GM12801 (cell line): ENCODE measurements around the gene YBX1.

Experiments used
- CTCF ChIP-seq: IDR thresholded peaks from one replicate; pipeline ENCODE4 v1.5.1; 2011; ENCODE audit warnings: control low read depth; ENCODE audit not compliant: insufficient read length; ENCODE audit errors: extremely low read depth

The YBX1 gene

DNA sequence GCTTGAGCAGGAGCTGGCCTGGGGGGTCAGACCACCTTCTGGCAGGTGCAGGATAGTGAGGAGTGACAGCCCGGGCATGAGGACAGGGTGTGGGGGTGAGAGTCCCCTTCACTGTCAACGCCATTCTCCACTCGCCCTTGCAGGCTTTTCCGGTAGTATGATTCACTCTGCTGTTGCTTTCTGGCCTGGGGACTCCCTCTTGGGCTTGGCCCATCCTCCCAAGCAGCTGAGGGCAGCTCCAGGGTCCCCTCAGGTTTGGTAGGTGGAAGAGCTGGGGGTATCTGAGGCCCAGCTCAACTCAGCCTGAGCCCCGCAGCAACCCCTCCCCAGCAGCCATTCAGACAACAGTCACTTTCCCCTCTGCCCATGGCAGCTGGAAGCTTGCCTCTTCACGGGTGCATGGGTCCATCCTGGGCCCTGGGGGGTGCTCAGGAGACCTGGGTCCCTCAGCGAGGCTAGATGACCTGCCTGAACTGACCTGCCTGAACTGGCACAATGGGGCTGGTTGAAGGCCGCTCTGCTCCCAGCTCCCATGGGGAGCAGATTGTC is 56.5 kb downstream of the YBX1 start:
- TF ChIP-seq CTCF: no peak

DNA sequence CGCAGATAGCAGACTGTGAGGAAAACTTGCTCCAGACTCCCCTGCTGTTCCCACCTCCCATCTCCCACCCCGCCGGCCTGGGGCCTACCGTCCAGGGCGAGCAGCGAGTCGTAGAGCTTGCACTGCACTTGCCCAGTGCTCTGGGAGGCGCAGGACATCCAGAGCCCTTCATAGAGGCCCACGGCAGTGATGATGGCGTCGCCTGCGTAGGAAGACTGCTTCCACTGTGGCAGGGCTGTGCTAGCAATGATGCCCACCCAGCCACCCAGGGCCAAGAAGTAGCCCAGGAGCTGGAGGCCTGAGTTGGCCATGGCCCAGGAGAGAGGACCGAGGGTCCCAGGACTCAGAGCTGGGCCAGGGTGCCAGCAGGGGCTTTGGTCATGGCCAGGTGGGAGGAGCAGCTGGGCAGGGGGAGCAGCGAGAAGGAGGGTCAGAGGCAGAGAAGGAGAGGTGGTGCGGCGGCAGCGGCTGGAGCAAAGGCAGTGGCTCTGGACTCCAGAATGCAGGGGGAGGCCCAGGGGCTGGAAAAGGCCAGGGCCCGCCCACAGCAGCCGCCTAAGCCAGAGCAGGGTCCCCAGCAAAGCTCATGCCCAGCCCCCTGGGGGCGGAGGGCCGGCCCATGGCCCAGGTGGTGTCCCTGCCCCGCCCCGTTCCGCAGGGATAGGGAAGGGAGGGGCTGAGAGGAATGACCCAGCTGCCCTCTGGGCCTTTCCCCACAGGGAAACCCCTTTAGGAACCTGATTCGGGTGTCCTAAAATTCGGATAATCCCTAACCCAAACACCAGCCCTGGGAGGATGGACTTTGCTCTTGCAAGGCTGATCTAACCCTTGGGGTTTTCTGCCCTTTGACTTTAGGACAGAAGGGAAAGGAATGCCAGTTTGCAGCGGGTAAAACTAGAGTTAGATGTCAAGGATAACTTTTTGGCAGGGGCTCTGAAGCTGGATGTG is 57.8 kb downstream of the YBX1 start, which contains the start of gene CLDN19:
CLDN19 (minus strand) TSS at position 484 of the 948 bp plus-strand sequence; CDS start at position 311, 173 bp downstream.
- TF ChIP-seq CTCF: no peak

GRCh38 chr1:42740851-42741580 is 58.8 kb downstream of the YBX1 start:
- no peak for TF ChIP-seq CTCF

DNA sequence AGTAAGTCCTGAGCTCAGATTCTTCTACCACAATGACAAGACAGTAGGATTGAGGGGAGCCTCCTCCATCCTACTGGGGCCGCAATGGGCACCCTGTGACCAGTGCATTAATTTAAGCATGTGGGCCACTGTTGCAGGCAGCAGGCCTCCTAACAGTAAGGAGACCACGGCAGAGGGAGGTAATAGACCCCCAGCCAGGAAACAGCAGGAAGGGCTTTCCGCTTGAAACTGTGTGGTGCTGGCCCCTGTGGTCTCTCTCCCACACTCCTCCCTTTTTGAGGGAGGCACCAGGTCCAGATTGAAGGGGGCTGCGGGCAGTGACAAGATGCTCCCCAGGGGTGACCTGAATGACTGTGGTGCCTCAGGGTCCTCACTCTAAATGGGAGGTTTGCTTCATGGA is 59.5 kb downstream of the YBX1 start:
- no peak for TF ChIP-seq CTCF

DNA sequence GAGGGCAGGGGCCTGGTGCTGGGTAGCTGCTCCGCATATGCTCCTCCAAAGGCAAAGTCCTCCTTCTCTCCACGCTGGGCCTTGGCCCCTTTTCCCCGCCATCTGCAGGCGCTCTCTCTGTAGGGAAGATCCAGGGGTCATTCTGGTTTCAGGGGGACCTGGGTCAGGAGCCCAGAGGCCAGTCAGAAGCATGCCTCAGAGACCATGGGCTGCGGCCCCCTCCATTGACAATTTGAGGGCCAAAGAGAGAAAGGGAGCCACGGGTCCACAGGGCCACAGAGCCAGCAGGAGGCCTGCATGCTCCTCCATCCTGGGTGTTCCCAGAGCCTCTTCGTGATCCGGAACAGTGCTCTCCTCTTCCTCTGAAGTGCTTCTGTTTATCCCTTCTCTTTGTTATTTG is 59.9 kb downstream of the YBX1 start:
- TF ChIP-seq CTCF: no peak

DNA sequence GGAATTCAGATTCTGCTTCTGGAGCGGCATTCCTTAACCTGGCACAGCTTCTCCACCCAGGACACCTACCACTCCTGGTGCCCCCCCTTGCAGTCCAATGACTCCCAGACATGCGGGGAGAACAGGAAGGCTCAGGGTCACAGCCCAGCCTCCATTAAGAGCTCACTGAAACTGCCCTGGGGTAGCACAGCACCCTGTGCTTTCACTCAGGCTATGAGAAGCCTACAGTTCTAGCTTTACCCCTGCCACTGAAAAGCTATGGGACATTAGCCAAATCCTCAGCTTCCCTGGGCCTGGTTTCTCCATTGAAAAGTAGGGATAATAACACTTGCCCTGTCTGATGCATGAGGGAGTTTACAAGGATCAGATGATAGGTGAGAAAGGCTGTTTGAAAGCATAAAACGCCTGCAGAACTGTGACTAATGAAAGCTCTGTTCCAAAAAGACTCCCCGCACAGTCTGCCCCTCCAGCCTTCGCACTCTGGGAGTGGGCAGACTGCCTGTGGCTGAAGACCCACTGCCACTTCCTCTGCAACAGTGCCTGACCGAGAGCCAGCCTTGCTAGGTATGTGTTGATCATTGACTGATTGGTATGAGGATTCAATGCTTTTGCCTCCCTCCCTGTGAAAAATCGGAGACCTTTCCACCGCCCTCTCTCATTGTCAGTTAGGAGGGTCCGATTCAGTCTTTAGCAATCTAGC is 60.5 kb downstream of the YBX1 start:
- TF ChIP-seq CTCF: no peak
